Neural progenitor cell (in vitro differentiated cells): ENCODE data around the gene PDE7B. TPM values are rescaled to one million over a fixed set of nuclear protein-coding genes. Genes with fewer than 3 reads are reported as not detected.

Experiments
- DNase-seq: peaks from one replicate; pipeline ENCODE4 v3.0.0-alpha.2; 2016; ENCODE audit warnings: low spot score
- H2AFZ ChIP-seq: fragments of 200-600 bp; sonication (generic); replicated peaks from 2 replicates; pipeline ENCODE4 v1.6.1; 2016; ENCODE audit warnings: antibody characterized with exemption
- H3F3A ChIP-seq: fragments of 200-600 bp; sonication (generic); 2 replicates; pipeline ENCODE4 v1.6.1; 2016; ENCODE audit warnings: antibody characterized with exemption, low read depth
- H3K27ac ChIP-seq: fragments of 200-600 bp; sonication (generic); 2 replicates; pipeline ENCODE4 v1.5.1; 2016; ENCODE audit warnings: mild to moderate bottlenecking
- H3K27me3 ChIP-seq: fragments of 200-600 bp; sonication (generic); 2 replicates; pipeline ENCODE4 v1.6.1; 2016; ENCODE audit warnings: mild to moderate bottlenecking, moderate library complexity
- H3K36me3 ChIP-seq: fragments of 200-600 bp; sonication (generic); 2 replicates; pipeline ENCODE4 v1.5.1; 2016
- H3K4me1 ChIP-seq: fragments of 200-600 bp; sonication (generic); 2 replicates; pipeline ENCODE4 v1.6.1; 2016; ENCODE audit warnings: mixed run types
- H3K4me2 ChIP-seq: fragments of 200-600 bp; sonication (generic); 2 replicates; pipeline ENCODE4 v1.6.1; 2016
- H3K4me3 ChIP-seq: fragments of 200-600 bp; sonication (generic); 2 replicates; pipeline ENCODE4 v1.5.1; 2016
- H3K79me2 ChIP-seq: fragments of 200-600 bp; sonication (generic); 2 replicates; pipeline ENCODE4 v1.6.1; 2016; ENCODE audit warnings: low read depth
- H3K9ac ChIP-seq: fragments of 200-600 bp; sonication (generic); 2 replicates; pipeline ENCODE4 v1.6.1; 2016
- H3K9me3 ChIP-seq: fragments of 200-600 bp; sonication (generic); 2 replicates; pipeline ENCODE4 v1.5.1; 2016; ENCODE audit warnings: low read depth
- H4K20me1 ChIP-seq: fragments of 200-600 bp; sonication (generic); 2 replicates; pipeline ENCODE4 v1.6.1; 2016; ENCODE audit warnings: low read depth
- H3K27ac Mint-ChIP-seq: 3 replicates; pipeline ENCODE4 v1.8.0; 2021; ENCODE audit warnings: mixed read lengths
- H3K27me3 Mint-ChIP-seq: 2 replicates; pipeline ENCODE4 v1.8.0; 2022; ENCODE audit warnings: low read depth, mild to moderate bottlenecking, inconsistent platforms, moderate library complexity, mixed read lengths; ENCODE audit not compliant: insufficient read depth
- H3K36me3 Mint-ChIP-seq: 3 replicates; pipeline ENCODE4 v1.8.0; 2021; ENCODE audit warnings: mixed read lengths
- H3K4me1 Mint-ChIP-seq: 3 replicates; pipeline ENCODE4 v1.8.0; 2021; ENCODE audit warnings: mixed read lengths
- H3K4me3 Mint-ChIP-seq: 3 replicates; pipeline ENCODE4 v1.8.0; 2021; ENCODE audit warnings: mild to moderate bottlenecking, moderate library complexity, mixed read lengths
- H3K9me3 Mint-ChIP-seq: 3 replicates; pipeline ENCODE4 v1.8.0; 2020; ENCODE audit warnings: mixed read lengths
- CTCF ChIP-seq: fragments of 200-600 bp; sonication (generic); IDR thresholded peaks from 2 replicates; pipeline ENCODE4 v1.5.1; 2017; ENCODE audit warnings: antibody characterized with exemption, mild to moderate bottlenecking
- EZH2 ChIP-seq: fragments of 200-600 bp; sonication (generic); IDR thresholded peaks from 2 replicates; pipeline ENCODE4 v1.6.1; 2017; ENCODE audit warnings: antibody characterized with exemption, mild to moderate bottlenecking, moderate library complexity
- EZH2phosphoT487 ChIP-seq: fragments of 200-600 bp; sonication (generic); IDR thresholded peaks from 2 replicates; pipeline ENCODE4 v1.6.1; 2017; ENCODE audit warnings: antibody characterized with exemption
- total RNA-seq: library from RNA; depleted of rRNA; stranded (reverse); fragments of >200 nt; gene quantifications from 2 replicates; pipeline ENCODE4 v1.2.3, GENCODE V29; 2015; ENCODE audit warnings: low replicate concordance

PDE7B gene
- total RNA-seq, 1 donor from 2014 or later = 0.04 TPM

GRCh38 chr6:135832166-135832565 is 19.3 kb upstream of the PDE7B start:
- Mint-ChIP-seq H3K4me1 (no peaks in the 10 kb centered on the region), H3K36me3 (no peaks in the 10 kb centered on the region), H3K9me3 (no peaks in the 10 kb centered on the region), H3K27ac (no peak overlapping the region), H3K4me3 (no peak overlapping the region), H3K27me3 (peaks cover 2% of the 10 kb centered on the region)
- H3K4me1 ChIP-seq = no peaks in the 10 kb centered on the region
- no peaks in the 10 kb centered on the region for H3K27me3 ChIP-seq
- H3K27ac ChIP-seq = no peak overlapping the region
- H3K79me2 ChIP-seq = no peaks in the 10 kb centered on the region
- no peaks in the 10 kb centered on the region for H4K20me1 ChIP-seq
- no peak overlapping the region for H3K4me3 ChIP-seq
- TF ChIP-seq EZH2phosphoT487 (no peak), EZH2 (no peak), CTCF (no peak)
- H3K36me3 ChIP-seq = no peaks in the 10 kb centered on the region
- H3F3A ChIP-seq = no peaks in the 10 kb centered on the region
- H3K9me3 ChIP-seq = no peaks in the 10 kb centered on the region
- no peak for DNase-seq
- no peak overlapping the region for H2AFZ ChIP-seq
- no peak overlapping the region for H3K9ac ChIP-seq
- no peak overlapping the region for H3K4me2 ChIP-seq

GRCh38 chr6:135833771-135834170 is 17.7 kb upstream of the PDE7B start:
- H3K79me2 ChIP-seq = no peaks in the 10 kb centered on the region
- H3K9ac ChIP-seq = no peak overlapping the region
- Mint-ChIP-seq H3K36me3 (no peaks in the 10 kb centered on the region), H3K27me3 (no peaks in the 10 kb centered on the region), H3K4me3 (no peak overlapping the region), H3K9me3 (no peaks in the 10 kb centered on the region), H3K27ac (no peak overlapping the region), H3K4me1 (peaks cover 7% of the 10 kb centered on the region)
- DNase-seq = no peak
- no peaks in the 10 kb centered on the region for H3K27me3 ChIP-seq
- no peak overlapping the region for H3K4me2 ChIP-seq
- TF ChIP-seq CTCF (no peak), EZH2phosphoT487 (no peak), EZH2 (no peak)
- no peaks in the 10 kb centered on the region for H3K4me1 ChIP-seq
- no peaks in the 10 kb centered on the region for H3K9me3 ChIP-seq
- no peak overlapping the region for H3K4me3 ChIP-seq
- no peaks in the 10 kb centered on the region for H3K36me3 ChIP-seq
- no peak overlapping the region for H3K27ac ChIP-seq
- no peak overlapping the region for H2AFZ ChIP-seq
- H4K20me1 ChIP-seq = no peaks in the 10 kb centered on the region
- no peaks in the 10 kb centered on the region for H3F3A ChIP-seq

GRCh38 chr6:135837735-135838449 is 13.6 kb upstream of the PDE7B start:
- no peaks in the 10 kb centered on the region for H3K27me3 Mint-ChIP-seq
- H3K9me3 Mint-ChIP-seq = no peaks in the 10 kb centered on the region
- Histone ChIP-seq H3K27me3 (no peaks in the 10 kb centered on the region), H3K4me2 (no peak overlapping the region), H3K27ac (no peak overlapping the region), H3K4me1 (no peaks in the 10 kb centered on the region), H3K4me3 (no peak overlapping the region), H3K36me3 (no peaks in the 10 kb centered on the region), H3K9ac (no peak overlapping the region), H3K79me2 (no peaks in the 10 kb centered on the region), H3F3A (no peaks in the 10 kb centered on the region), H4K20me1 (no peaks in the 10 kb centered on the region), H3K9me3 (no peaks in the 10 kb centered on the region), H2AFZ (peak overlapping the region; percentile 24)
- no peak overlapping the region for H3K4me3 Mint-ChIP-seq
- H3K4me1 Mint-ChIP-seq = peaks cover 17% of the 10 kb centered on the region
- H3K36me3 Mint-ChIP-seq = no peaks in the 10 kb centered on the region
- H3K27ac Mint-ChIP-seq = no peak overlapping the region
- DNase-seq = no peak
- TF ChIP-seq EZH2 (no peak), CTCF (no peak), EZH2phosphoT487 (no peak)
